Psoas muscle (tissue), 8 donors: ENCODE measurements around the gene IMMT. TPM values are rescaled to one million over a fixed set of nuclear protein-coding genes. Genes with fewer than 3 reads are reported as not detected.

Source experiments
- ATAC-seq, 4 donors: fragments of 200-7000 bp; cut with Tn5 transposase; one replicate each; pipeline ENCODE4 v1.9.1; 2020; ENCODE audit warnings: moderate library complexity in 3 of 4, mild to moderate bottlenecking in 2 of 4
- DNase-seq, 2 donors: peaks; one replicate each; pipeline ENCODE4 v3.0.0-alpha.2; 2020
- H3K27ac ChIP-seq: fragments of 200-600 bp; one replicate; pipeline ENCODE4 v1.8.0; 2022
- H3K27me3 ChIP-seq, 3 donors: fragments of 200-600 bp in 1 of 3; one replicate each; pipeline versions ENCODE4 v1.6.1 to v1.8.0; 2013 to 2022; ENCODE audit warnings: low read length in 2 of 3, mild to moderate bottlenecking in 2 of 3, moderate library complexity in 1 of 3; ENCODE audit not compliant: insufficient read depth in 3 of 3
- H3K36me3 ChIP-seq, 2 donors: fragments of 200-600 bp in 1 of 2; one replicate each; pipeline versions ENCODE4 v1.6.1 to v1.8.0; 2013 to 2022; ENCODE audit warnings: low read depth in 1 of 2, mild to moderate bottlenecking in 1 of 2, moderate library complexity in 1 of 2; ENCODE audit not compliant: insufficient read depth in 1 of 2
- H3K4me1 ChIP-seq: fragments of 200-600 bp; one replicate; pipeline ENCODE4 v1.8.0; 2022
- H3K4me3 ChIP-seq: fragments of 200-600 bp; one replicate; pipeline ENCODE4 v1.8.0; 2022; ENCODE audit warnings: mild to moderate bottlenecking
- H3K9me3 ChIP-seq: fragments of 200-600 bp; one replicate; pipeline ENCODE4 v1.8.0; 2022
- CTCF ChIP-seq: fragments of 200-600 bp; IDR thresholded peaks from one replicate; pipeline ENCODE4 v1.8.0; 2022; ENCODE audit warnings: antibody characterized with exemption
- WGBS, 3 donors: extraction: QIAGEN DNeasy Blood & Tissue Kit; methylation state at CpG; one replicate each; pipeline versions ENCODE4 v1.1.6 to v1.1.7; 2013; 5-methylcytosine and 5-hydroxymethylcytosine counted together
- intact Hi-C, 2 donors: fragments of 100-400 bp; cut with DNase I; formaldehyde crosslinking; loops; one replicate each; pipeline versions ENCODE4 v1.11.0 to v1.14.2; 2022
- polyA plus RNA-seq, 3 donors: library from polyadenylated mRNA; stranded (reverse); fragments of 200-250 nt; gene quantifications; one replicate each; pipeline ENCODE4 v1.2.3, GENCODE V29; 2013
- total RNA-seq, 4 donors: library from RNA; stranded (reverse); fragmentation: NEBNext Ultra II Directional in 2 of 4; extraction: Animal tissue kit (Norgen Biotek cat#: 25700) in 2 of 4; gene quantifications; one replicate each; pipeline versions ENCODE4 v1.2.1 to v1.2.4, GENCODE V29; 2021 to 2023
- donor health status: healthy with polysubstance abuse.
- donor health status: DM: no; HTN: no; CAD: no; lungs with moderate emphysema.
- donor health status: Bipolar disorder and iron deficiency.
- donor health status: healthy.
- donor health status: DM: yes; HTN: yes; CAD: no.
- donor health status: DM: no; HTN: no; CAD: no.
- donor health status: DM: no; HTN: no; CAD: no.
- donor health status: DM: yes; HTN: yes; CAD: no.

Gene IMMT
- total and polyA plus RNA-seq, 7 donors: 132 to 272 (median 151) TPM

- Histone ChIP-seq H3K4me3 (no peak overlapping the region), H3K27me3 (no peaks in the 10 kb centered on the region), H3K27ac (peak overlapping the region; percentile 1), H3K36me3 (peaks cover 0 to 17% of the 10 kb centered on the region in 2 donors), H3K9me3 (no peaks in the 10 kb centered on the region), H3K4me1 (peaks cover 84% of the 10 kb centered on the region)
- no peak for TF ChIP-seq CTCF
- DNase-seq: no peak
- WGBS, 3 donors: 75 to 76% (median 75%) methylated on average over 7 of the region's 7 CpGs
- intact Hi-C loops: no loop called here
- ATAC-seq: no peak
These were observed 5.4 kb downstream of the IMMT start for GRCh38 chr2:86189782-86190416.

DNA sequence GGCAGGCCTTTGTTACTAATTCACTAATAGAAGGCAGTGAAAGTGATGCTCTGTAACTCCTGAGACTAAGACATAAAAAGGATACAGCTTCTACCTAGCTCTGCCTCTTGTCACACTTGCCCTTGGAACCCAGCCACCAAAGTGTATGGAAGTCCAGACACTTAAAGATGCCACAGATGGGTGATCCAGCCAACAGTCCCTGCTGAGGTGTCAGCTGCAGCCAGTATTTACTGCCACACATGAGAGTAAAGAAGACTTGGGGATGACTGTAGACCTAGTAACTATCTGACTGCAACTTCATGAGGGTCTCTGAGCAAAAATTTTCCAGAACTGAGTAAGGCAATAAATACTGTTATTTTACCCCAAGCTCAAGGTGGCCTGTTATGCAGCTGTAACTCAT, 8.8 kb downstream of the IMMT start:
- H3K4me3 ChIP-seq: no peak overlapping the region
- no peaks in the 10 kb centered on the region for H3K27me3 ChIP-seq
- H3K4me1 ChIP-seq: peaks cover 74% of the 10 kb centered on the region
- peak overlapping the region; percentile 43 for H3K27ac ChIP-seq
- TF ChIP-seq CTCF: no peak
- no peak for ATAC-seq
- DNase-seq: no peak
- H3K36me3 ChIP-seq: peaks cover 0 to 17% of the 10 kb centered on the region in 2 donors
- no peaks in the 10 kb centered on the region for H3K9me3 ChIP-seq
- intact Hi-C loops: no loop called here

GRCh38 chr2:86185517-86186212, 9.6 kb downstream of the IMMT start:
- Histone ChIP-seq H3K9me3 (no peaks in the 10 kb centered on the region), H3K27me3 (no peaks in the 10 kb centered on the region), H3K36me3 (peaks cover 4 to 18% of the 10 kb centered on the region in 2 donors), H3K4me1 (peaks cover 68% of the 10 kb centered on the region), H3K4me3 (no peak overlapping the region), H3K27ac (peak overlapping the region; percentile 43)
- intact Hi-C loops: no loop called here
- WGBS, 3 donors: 25 to 43% (median 41%) methylated on average over 1 of the region's 1 CpG
- peak in 1 of 4 donors; percentile 16 for ATAC-seq
- no peak for DNase-seq
- no peak for TF ChIP-seq CTCF

GRCh38 chr2:86176597-86176996, 18.7 kb downstream of the IMMT start:
- H3K36me3 ChIP-seq: peaks cover 8 to 80% of the 10 kb centered on the region in 2 donors
- H3K4me3 ChIP-seq: no peak overlapping the region
- ATAC-seq (peak; percentile 54 to 91 (median 82)), DNase-seq (no peak)
- TF ChIP-seq CTCF: no peak
- H3K27ac ChIP-seq: peak overlapping the region; percentile 54
- intact Hi-C loops: no loop called here
- no peaks in the 10 kb centered on the region for H3K9me3 ChIP-seq
- H3K27me3 ChIP-seq: no peaks in the 10 kb centered on the region
- H3K4me1 ChIP-seq: peaks cover 21% of the 10 kb centered on the region
